Mesendoderm (in vitro differentiated cells): ENCODE results near the gene MMP26.

Experiments
- DNase-seq: peaks from one replicate; pipeline ENCODE4 v3.0.0; 2013
- H2AK5ac ChIP-seq: 2 replicates; pipeline ENCODE4 v1.6.1; 2013; ENCODE audit warnings: low read length, inconsistent platforms
- H2BK120ac ChIP-seq: 2 replicates; pipeline ENCODE4 v1.6.1; 2013; ENCODE audit warnings: low read depth, mild to moderate bottlenecking, low read length, moderate library complexity, mixed read lengths
- H2BK15ac ChIP-seq: replicated peaks from 2 replicates; pipeline ENCODE4 v1.6.1; 2013; ENCODE audit warnings: low read depth, mild to moderate bottlenecking, moderate library complexity
- H2BK5ac ChIP-seq: 2 replicates; pipeline ENCODE4 v1.6.1; 2013; ENCODE audit warnings: low read length, inconsistent platforms
- H3K18ac ChIP-seq: 2 replicates; pipeline ENCODE4 v1.6.1; 2013; ENCODE audit warnings: mild to moderate bottlenecking, low read length, mixed read lengths
- H3K23ac ChIP-seq: one replicate; pipeline ENCODE4 v1.6.1; 2013; ENCODE audit warnings: low read length
- H3K27ac ChIP-seq: 2 replicates; pipeline ENCODE4 v1.5.1; 2013; ENCODE audit warnings: low read depth, mild to moderate bottlenecking, inconsistent platforms, low read length, moderate library complexity
- H3K27me3 ChIP-seq: 2 replicates; pipeline ENCODE4 v1.6.1; 2013; ENCODE audit warnings: low read length, control low read depth, mild to moderate bottlenecking, inconsistent platforms; ENCODE audit not compliant: insufficient read depth, poor library complexity
- H3K36me3 ChIP-seq: 2 replicates; pipeline ENCODE4 v1.6.1; 2013; ENCODE audit warnings: low read length, inconsistent platforms; ENCODE audit not compliant: control insufficient read depth, insufficient read depth
- H3K4ac ChIP-seq: one replicate; pipeline ENCODE4 v1.6.1; 2013; ENCODE audit warnings: low read depth, mild to moderate bottlenecking, low read length, moderate library complexity
- H3K4me1 ChIP-seq: 2 replicates; pipeline ENCODE4 v1.6.1; 2013; ENCODE audit warnings: low read depth, low read length, inconsistent platforms; ENCODE audit not compliant: control insufficient read depth
- H3K4me2 ChIP-seq: 2 replicates; pipeline ENCODE4 v1.6.1; 2013; ENCODE audit warnings: low read length
- H3K4me3 ChIP-seq: 2 replicates; pipeline ENCODE4 v1.5.1; 2013; ENCODE audit warnings: mild to moderate bottlenecking, low read length
- H3K56ac ChIP-seq: one replicate; pipeline ENCODE4 v1.6.1; 2013; ENCODE audit warnings: low read length
- H3K79me1 ChIP-seq: 2 replicates; pipeline ENCODE4 v1.6.1; 2013; ENCODE audit warnings: low read length, inconsistent platforms
- H3K79me2 ChIP-seq: 2 replicates; pipeline ENCODE4 v1.6.1; 2013; ENCODE audit warnings: mild to moderate bottlenecking, low read length; ENCODE audit not compliant: control insufficient read depth, insufficient read depth
- H3K9ac ChIP-seq: 2 replicates; pipeline ENCODE4 v1.6.1; 2013; ENCODE audit warnings: low read length, inconsistent platforms
- H4K5ac ChIP-seq: one replicate; pipeline ENCODE4 v1.6.1; 2013; ENCODE audit warnings: low read length
- H4K8ac ChIP-seq: one replicate; pipeline ENCODE4 v1.6.1; 2013; ENCODE audit warnings: low read depth, mild to moderate bottlenecking, control low read depth, low read length, moderate library complexity
- WGBS: extraction: QIAGEN DNeasy Blood & Tissue Kit; methylation state at CpG from one replicate; pipeline ENCODE4 v1.1.7; 2013; ENCODE audit warnings: low lambda C conversion rate, missing lambda C conversion rate; ENCODE audit not compliant: insufficient coverage; ENCODE audit errors: extremely low coverage; 5-methylcytosine and 5-hydroxymethylcytosine counted together

Gene MMP26

DNA sequence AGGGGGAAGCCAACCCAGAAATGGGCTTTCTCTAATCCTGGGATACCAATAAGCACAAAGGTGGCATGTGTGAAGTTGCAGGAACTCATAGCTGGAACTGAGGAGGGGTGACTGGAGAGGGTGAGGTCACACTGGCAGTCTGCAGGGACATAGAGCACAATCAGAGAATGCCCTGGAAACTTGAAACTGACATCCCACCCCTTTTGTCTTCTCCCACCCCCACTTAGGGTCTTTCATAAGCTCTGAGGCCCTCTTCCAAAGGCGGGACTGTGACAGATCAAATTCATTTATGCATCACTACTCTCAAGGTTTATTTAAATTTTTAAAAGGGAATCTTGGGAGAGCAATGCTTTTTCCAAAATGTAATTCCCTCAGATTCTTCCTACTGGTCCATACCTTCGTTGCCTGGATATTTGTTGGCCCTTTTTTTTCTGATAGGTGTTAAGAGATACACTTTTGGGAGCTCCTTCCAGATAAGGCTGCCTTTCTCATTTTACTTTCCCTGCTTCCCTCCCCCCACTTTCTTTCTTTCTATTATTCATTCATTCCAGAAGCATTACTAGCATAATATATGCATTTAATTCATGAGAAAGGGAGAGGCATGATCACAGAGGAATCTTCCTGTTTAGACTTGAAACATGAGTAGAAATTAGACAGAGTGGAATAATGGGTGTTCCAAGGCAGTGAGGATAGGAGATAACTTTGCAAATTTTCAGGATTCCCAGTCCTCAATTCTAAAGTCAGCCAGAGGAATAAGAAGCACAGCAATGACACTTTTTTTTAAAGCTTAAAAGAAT lies 21.8 kb upstream of the MMP26 start:
- H3K27ac ChIP-seq = no peak overlapping the region
- H3K4me2 ChIP-seq = no peak overlapping the region
- no peak overlapping the region for H2AK5ac ChIP-seq
- H3K27me3 ChIP-seq = no peaks in the 10 kb centered on the region
- H2BK15ac ChIP-seq = no peak overlapping the region
- H3K36me3 ChIP-seq = no peaks in the 10 kb centered on the region
- no peak overlapping the region for H3K9ac ChIP-seq
- no peak overlapping the region for H3K56ac ChIP-seq
- no peak overlapping the region for H3K4me3 ChIP-seq
- H4K8ac ChIP-seq = no peak overlapping the region
- no peak overlapping the region for H2BK5ac ChIP-seq
- H3K23ac ChIP-seq = no peak overlapping the region
- H3K4me1 ChIP-seq = no peaks in the 10 kb centered on the region
- H2BK120ac ChIP-seq = no peak overlapping the region
- H3K79me1 ChIP-seq = no peaks in the 10 kb centered on the region
- WGBS = no CpG with 5 or more reads among the region's 2 CpGs
- H3K4ac ChIP-seq = no peak overlapping the region
- H3K18ac ChIP-seq = no peak overlapping the region
- H4K5ac ChIP-seq = no peak overlapping the region
- no peak for DNase-seq
- H3K79me2 ChIP-seq = no peaks in the 10 kb centered on the region

DNA sequence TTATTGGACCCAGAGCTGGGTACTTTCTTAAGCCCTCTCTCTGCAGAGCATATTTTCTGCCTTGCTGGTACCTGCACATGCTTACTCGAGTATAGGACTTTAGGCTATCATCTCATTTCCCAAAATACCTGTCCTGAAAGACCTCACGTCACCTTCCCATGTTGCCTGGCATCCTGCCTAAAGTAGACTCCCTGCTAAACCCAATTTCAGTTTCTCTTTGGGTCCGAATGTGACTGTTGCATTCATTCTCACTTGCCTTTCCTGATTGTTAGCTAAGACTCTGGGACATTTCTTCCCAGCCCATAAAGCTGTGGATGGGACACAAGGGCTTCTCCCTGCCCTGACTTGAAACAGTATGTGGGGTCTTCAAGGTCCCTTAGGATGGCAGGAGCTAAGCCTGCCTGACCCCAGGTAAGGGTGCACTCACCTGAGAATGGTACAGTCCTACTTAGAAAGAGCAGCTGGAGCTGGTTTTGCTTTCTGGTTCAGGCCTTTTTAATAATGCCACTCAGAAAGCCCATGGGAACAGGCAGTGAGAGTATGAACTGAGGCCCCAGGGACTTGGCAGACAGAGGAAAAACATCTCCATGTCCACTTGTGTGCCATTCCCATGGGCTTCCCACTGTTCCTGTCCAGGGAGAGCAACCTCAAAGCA lies 19.8 kb upstream of the MMP26 start:
- no peak overlapping the region for H3K4me3 ChIP-seq
- no peak for DNase-seq
- H3K79me1 ChIP-seq = no peaks in the 10 kb centered on the region
- H2BK120ac ChIP-seq = no peak overlapping the region
- H3K4ac ChIP-seq = no peak overlapping the region
- H4K5ac ChIP-seq = no peak overlapping the region
- H3K4me1 ChIP-seq = no peaks in the 10 kb centered on the region
- no peak overlapping the region for H2BK5ac ChIP-seq
- no peak overlapping the region for H2BK15ac ChIP-seq
- H3K18ac ChIP-seq = no peak overlapping the region
- no peaks in the 10 kb centered on the region for H3K27me3 ChIP-seq
- no peaks in the 10 kb centered on the region for H3K36me3 ChIP-seq
- no peak overlapping the region for H3K9ac ChIP-seq
- H3K79me2 ChIP-seq = no peaks in the 10 kb centered on the region
- no CpG with 5 or more reads among the region's 3 CpGs for WGBS
- no peak overlapping the region for H2AK5ac ChIP-seq
- no peak overlapping the region for H4K8ac ChIP-seq
- no peak overlapping the region for H3K4me2 ChIP-seq
- no peak overlapping the region for H3K56ac ChIP-seq
- H3K23ac ChIP-seq = no peak overlapping the region
- no peak overlapping the region for H3K27ac ChIP-seq

DNA sequence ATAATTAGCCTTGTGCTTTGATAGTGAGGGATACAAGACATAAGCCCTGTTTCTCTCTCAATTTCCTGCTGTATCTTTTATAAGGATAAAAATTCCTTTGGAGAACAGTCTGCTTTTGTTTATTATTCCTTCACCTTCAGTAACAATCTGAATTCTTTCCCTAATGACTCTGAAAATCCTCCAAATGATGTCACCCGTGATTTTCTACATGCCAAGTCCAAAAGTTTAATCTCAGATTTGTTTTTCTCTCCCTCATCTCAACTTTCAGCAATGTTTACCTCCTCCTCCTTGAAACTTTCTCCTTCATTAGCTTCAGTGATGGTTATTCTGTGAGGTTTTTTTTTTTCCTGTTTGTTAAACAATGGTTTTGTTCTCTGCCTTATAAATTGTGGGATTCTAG lies 9.1 kb upstream of the MMP26 start:
- Histone ChIP-seq H3K4me2 (no peak overlapping the region), H3K79me2 (no peaks in the 10 kb centered on the region), H4K5ac (no peak overlapping the region), H3K36me3 (no peaks in the 10 kb centered on the region), H3K56ac (no peak overlapping the region), H4K8ac (no peak overlapping the region), H2BK15ac (no peak overlapping the region), H2BK120ac (no peak overlapping the region), H2BK5ac (no peak overlapping the region), H3K27me3 (no peaks in the 10 kb centered on the region), H3K4me1 (no peaks in the 10 kb centered on the region), H3K18ac (no peak overlapping the region), H3K23ac (no peak overlapping the region), H2AK5ac (no peak overlapping the region), H3K79me1 (no peaks in the 10 kb centered on the region), H3K4ac (no peak overlapping the region), H3K4me3 (no peak overlapping the region), H3K27ac (no peak overlapping the region), H3K9ac (no peak overlapping the region)
- WGBS = no CpG with 5 or more reads among the region's 1 CpG
- DNase-seq = no peak

DNA sequence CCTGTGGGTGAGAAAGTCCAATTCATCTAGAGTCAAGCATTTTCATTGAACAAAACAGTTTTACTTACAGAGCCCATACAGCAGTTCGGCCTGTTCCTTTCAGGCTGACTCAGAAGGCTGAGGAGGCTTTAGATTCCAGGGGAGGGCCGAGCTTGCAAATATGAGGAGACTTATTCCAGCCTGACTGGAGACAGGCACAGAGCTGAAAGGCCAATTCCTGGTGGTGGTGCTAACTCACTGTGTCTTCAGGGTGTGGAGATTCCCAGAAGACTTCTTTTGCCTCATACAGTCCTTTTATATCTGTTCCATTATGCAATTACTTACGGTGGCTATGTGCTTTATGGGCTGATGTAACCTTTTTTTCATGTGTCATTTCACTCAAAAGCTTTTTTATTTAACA lies 7.0 kb upstream of the MMP26 start, which contains the start of gene OR51E2:
TSS of gene OR51E2 (minus strand) at position 269 of the 400 bp plus-strand sequence. CDS start 15,142 bp downstream, outside the sequence.
- Histone ChIP-seq H3K56ac (no peak within 1 kb of the TSS), H3K4me1 (no peaks in the 10 kb centered on the region), H3K27ac (no peak within 1 kb of the TSS), H3K23ac (no peak within 1 kb of the TSS), H4K5ac (no peak within 1 kb of the TSS), H3K18ac (no peak within 1 kb of the TSS), H3K36me3 (no peaks in the 10 kb centered on the region), H4K8ac (no peak within 1 kb of the TSS), H2BK120ac (no peak within 1 kb of the TSS), H3K9ac (no peak within 1 kb of the TSS), H3K4me2 (no peak within 1 kb of the TSS), H3K79me2 (no peaks in the 10 kb centered on the region), H3K79me1 (no peaks in the 10 kb centered on the region), H3K4me3 (no peak within 1 kb of the TSS), H2BK15ac (no peak within 1 kb of the TSS), H2AK5ac (no peak within 1 kb of the TSS), H3K4ac (no peak within 1 kb of the TSS), H2BK5ac (no peak within 1 kb of the TSS), H3K27me3 (no peaks in the 10 kb centered on the region)
- WGBS = no CpG with 5 or more reads among the region's 3 CpGs
- peak; percentile 68 for DNase-seq

DNA sequence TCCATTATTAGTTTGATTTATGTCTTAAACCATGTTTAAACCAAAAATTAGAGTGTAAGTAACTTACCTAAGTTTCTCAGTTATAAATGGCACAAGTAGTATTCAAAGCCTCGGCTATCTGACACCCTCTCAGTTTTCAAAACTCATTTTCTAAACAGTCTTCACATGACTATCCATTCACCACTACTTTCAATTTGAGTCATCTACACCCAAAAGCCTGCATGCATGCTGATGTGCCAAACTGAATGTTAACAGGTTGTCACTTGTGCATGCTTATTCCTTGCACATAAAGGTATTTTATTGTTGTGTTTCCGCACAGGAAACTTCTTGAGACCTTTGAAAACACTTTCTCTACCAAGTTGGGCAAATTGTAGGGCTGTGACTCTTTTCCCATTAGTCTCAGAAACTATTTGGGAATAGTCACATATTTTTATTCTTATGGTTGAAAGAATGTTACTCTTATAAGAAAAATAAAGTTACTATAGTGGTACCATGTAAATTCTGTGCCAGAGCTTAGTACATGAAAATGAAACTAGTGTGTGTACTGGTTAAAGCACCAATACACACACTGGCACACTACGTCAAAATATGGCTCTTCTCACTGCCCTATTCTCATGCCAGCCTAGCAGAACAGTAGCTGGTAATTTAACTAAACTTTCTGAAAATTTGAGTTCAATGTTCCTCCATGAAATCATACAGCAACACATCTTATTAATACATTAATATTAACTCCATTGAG lies 4.7 kb upstream of the MMP26 start:
- Histone ChIP-seq H3K23ac (no peak overlapping the region), H4K5ac (no peak overlapping the region), H3K18ac (no peak overlapping the region), H3K4me1 (peaks cover 3% of the 10 kb centered on the region), H4K8ac (no peak overlapping the region), H2AK5ac (no peak overlapping the region), H3K4ac (no peak overlapping the region), H3K79me2 (no peaks in the 10 kb centered on the region), H3K79me1 (no peaks in the 10 kb centered on the region), H2BK15ac (no peak overlapping the region), H3K27ac (no peak overlapping the region), H3K27me3 (no peaks in the 10 kb centered on the region), H2BK120ac (no peak overlapping the region), H3K9ac (no peak overlapping the region), H3K36me3 (no peaks in the 10 kb centered on the region), H3K4me3 (no peak overlapping the region), H3K56ac (no peak overlapping the region), H2BK5ac (no peak overlapping the region), H3K4me2 (no peak overlapping the region)
- no peak for DNase-seq
- WGBS = no CpG with 5 or more reads among the region's 3 CpGs
